LNCaP clone FGC (cell line): Measurements from ENCODE around the gene NFAM1.

Experiments
- DNase-seq: peaks from one replicate; pipeline ENCODE4 v3.0.0-alpha.2; 2011; ENCODE audit warnings: low read depth
- H3K4me3 ChIP-seq: 2 replicates; pipeline ENCODE4 v1.5.1; 2011; ENCODE audit warnings: mild to moderate bottlenecking, low read depth, low read length, control low read depth
- CTCF ChIP-seq: IDR thresholded peaks from 2 replicates; pipeline ENCODE4 v1.5.1; 2012; ENCODE audit warnings: mild to moderate bottlenecking; ENCODE audit not compliant: control insufficient read depth, insufficient read depth; ENCODE audit errors: extremely low read depth

Gene NFAM1

GRCh38 chr22:42358643-42359558 is 73.3 kb downstream of the NFAM1 start:
- no peak for TF ChIP-seq CTCF
- DNase-seq, result no peak
- H3K4me3 ChIP-seq, result no peak overlapping the region

GRCh38 chr22:42357634-42358296 is 74.4 kb downstream of the NFAM1 start:
- no peak overlapping the region for H3K4me3 ChIP-seq
- TF ChIP-seq CTCF, result no peak
- peak; percentile 77 for DNase-seq

- DNase-seq, result no peak
- TF ChIP-seq CTCF, result no peak
- no peak overlapping the region for H3K4me3 ChIP-seq
Observed at GRCh38 chr22:42357221-42357620, 75.0 kb downstream of the NFAM1 start.

GRCh38 chr22:42356533-42356932 is 75.7 kb downstream of the NFAM1 start:
- no peak for DNase-seq
- no peak overlapping the region for H3K4me3 ChIP-seq
- TF ChIP-seq CTCF, result no peak

- DNase-seq, result no peak
- no peak for TF ChIP-seq CTCF
- H3K4me3 ChIP-seq, result no peak overlapping the region
Observed at GRCh38 chr22:42353883-42354727, 78.1 kb downstream of the NFAM1 start.

GRCh38 chr22:42350373-42350772 is 81.8 kb downstream of the NFAM1 start:
- DNase-seq, result no peak
- H3K4me3 ChIP-seq, result no peak overlapping the region
- no peak for TF ChIP-seq CTCF
